H1 (cell line): ENCODE data around the gene WWC2. TPM values are rescaled to one million over a fixed set of nuclear protein-coding genes. Genes with fewer than 3 reads are reported as not detected.

Experiments used
- CTCF ChIA-PET: fragments of 300-600 bp; sonication (Branson Sonifier 250); formaldehyde crosslinking; loops from one replicate; lab custom pipeline; 2021; ENCODE audit not compliant: partially characterized antibody; lab: Charles Lee
- POLR2A ChIA-PET: fragments of 300-600 bp; sonication (Branson Sonifier 250); formaldehyde crosslinking; loops from one replicate; lab custom pipeline; 2021; ENCODE audit warnings: inconsistent platforms; ENCODE audit not compliant: partially characterized antibody; lab: Charles Lee
- DNase-seq, 2 experiments: peaks; one replicate each; pipeline versions ENCODE4 v3.0.0 to v3.0.0-alpha.2; 2010 to 2022; ENCODE audit warnings: low spot score in 2 of 2, low read depth in 1 of 2, mixed read lengths in 1 of 2
- FAIRE-seq: peaks from 2 replicates; lab custom pipeline; 2011; peaks lifted over from hg19 to GRCh38; lab: Jason Lieb, UNC
- H2AFZ ChIP-seq: 2 replicates; pipeline ENCODE4 v1.8.1; 2012; ENCODE audit warnings: low read length, inconsistent platforms
- H2AK5ac ChIP-seq: 2 replicates; pipeline ENCODE4 v1.6.1; 2013; ENCODE audit warnings: low read depth, low read length
- H2BK120ac ChIP-seq: replicated peaks from 2 replicates; pipeline ENCODE3; 2013; ENCODE audit warnings: low read depth, low read length, inconsistent platforms
- H2BK12ac ChIP-seq: 2 replicates; pipeline ENCODE4 v1.6.1; 2013; ENCODE audit warnings: low read depth, low read length
- H2BK15ac ChIP-seq: 2 replicates; pipeline ENCODE4 v1.6.1; 2013; ENCODE audit warnings: low read length
- H2BK20ac ChIP-seq: 2 replicates; pipeline ENCODE4 v1.6.1; 2013; ENCODE audit warnings: low read length
- H2BK5ac ChIP-seq: 2 replicates; pipeline ENCODE4 v1.6.1; 2013; ENCODE audit warnings: low read depth, low read length
- H3K14ac ChIP-seq: 2 replicates; pipeline ENCODE4 v1.6.1; 2013; ENCODE audit warnings: inconsistent platforms; ENCODE audit not compliant: insufficient read length
- H3K18ac ChIP-seq: 2 replicates; pipeline ENCODE4 v1.6.1; 2013; ENCODE audit warnings: low read length; ENCODE audit errors: extremely low read depth
- H3K23ac ChIP-seq: 2 replicates; pipeline ENCODE4 v1.6.1; 2013; ENCODE audit warnings: inconsistent platforms; ENCODE audit not compliant: insufficient read length
- H3K23me2 ChIP-seq: 2 replicates; pipeline ENCODE4 v1.6.1; 2013; ENCODE audit warnings: low read depth, low read length
- H3K27ac ChIP-seq: 2 replicates; pipeline ENCODE4 v1.6.1; 2011; ENCODE audit warnings: low read depth, low read length, inconsistent platforms
- H3K27me3 ChIP-seq, 4 experiments: replicated peaks in 1 of 4; 1 replicate in 1 of 4; 2 replicates in 3 of 4; pipeline versions ENCODE4 v1.6.1 to v1.8.1; 2011 to 2013; ENCODE audit warnings: low read length in 3 of 4, mild to moderate bottlenecking in 3 of 4, inconsistent platforms in 2 of 4, mixed read lengths in 2 of 4, moderate library complexity in 1 of 4; ENCODE audit not compliant: control insufficient read depth in 3 of 4, insufficient read depth in 3 of 4; ENCODE audit errors: extremely low read depth in 1 of 4
- H3K36me3 ChIP-seq, 4 experiments: 2 replicates each; pipeline versions ENCODE4 v1.6.1 to v1.8.1; 2011 to 2013; ENCODE audit warnings: mild to moderate bottlenecking in 4 of 4, low read length in 3 of 4, moderate library complexity in 2 of 4, control low read depth in 1 of 4, inconsistent platforms in 1 of 4; ENCODE audit not compliant: insufficient read depth in 4 of 4, control insufficient read depth in 2 of 4
- H3K4ac ChIP-seq: replicated peaks from 2 replicates; pipeline ENCODE3; 2013; ENCODE audit warnings: low read length, low read depth, mixed read lengths, inconsistent platforms; ENCODE audit not compliant: insufficient read length
- H3K4me1 ChIP-seq, 4 experiments: replicated peaks in 1 of 4; 1 replicate in 1 of 4; 2 replicates in 3 of 4; pipeline versions ENCODE4 v1.6.1 to v1.8.1; 2011 to 2013; ENCODE audit warnings: low read length in 3 of 4, inconsistent platforms in 2 of 4, mixed read lengths in 1 of 4; ENCODE audit not compliant: insufficient read depth in 4 of 4, control insufficient read depth in 3 of 4
- H3K4me2 ChIP-seq, 2 experiments: 2 replicates each; pipeline versions ENCODE4 v1.6.1 to v1.8.1; 2011 to 2013; ENCODE audit warnings: low read depth in 2 of 2, low read length in 2 of 2, control low read depth in 1 of 2, inconsistent platforms in 1 of 2, mild to moderate bottlenecking in 1 of 2; ENCODE audit not compliant: insufficient read depth in 1 of 2
- H3K4me3 ChIP-seq, 4 experiments: fragments of 200-600, 300-600 bp in 1 of 4; sonication (generic), shearing (Covaris generic), sonication (Bioruptor Twin) in 1 of 4; 2 replicates each; pipeline versions ENCODE4 v1.5.1 to v1.8.1; 2011 to 2016; ENCODE audit warnings: low read length in 4 of 4, low read depth in 3 of 4, control low read depth in 2 of 4, inconsistent platforms in 2 of 4, mild to moderate bottlenecking in 2 of 4, mixed read lengths in 1 of 4, moderate library complexity in 1 of 4; ENCODE audit not compliant: insufficient read depth in 2 of 4; ENCODE audit errors: extremely low read depth in 1 of 4
- H3K56ac ChIP-seq: replicated peaks from 2 replicates; pipeline ENCODE3; 2013; ENCODE audit warnings: low read depth, mild to moderate bottlenecking, mixed read lengths, low read length, inconsistent platforms; ENCODE audit not compliant: insufficient read length
- H3K79me1 ChIP-seq: 2 replicates; pipeline ENCODE4 v1.6.1; 2013; ENCODE audit warnings: low read depth, low read length, control low read depth
- H3K79me2 ChIP-seq, 2 experiments: 2 replicates each; pipeline versions ENCODE4 v1.6.1 to v1.8.1; 2012 to 2013; ENCODE audit warnings: low read length in 2 of 2, mild to moderate bottlenecking in 2 of 2, inconsistent platforms in 1 of 2; ENCODE audit not compliant: insufficient read depth in 2 of 2, control insufficient read depth in 1 of 2
- H3K9ac ChIP-seq, 4 experiments: replicated peaks in 1 of 4; 1 replicate in 1 of 4; 2 replicates in 3 of 4; pipeline versions ENCODE4 v1.6.1 to v1.8.1; 2011 to 2013; ENCODE audit warnings: low read depth in 3 of 4, low read length in 3 of 4, control low read depth in 2 of 4, mild to moderate bottlenecking in 2 of 4, moderate library complexity in 2 of 4, inconsistent platforms in 1 of 4; ENCODE audit errors: extremely low read depth in 1 of 4
- H3K9me3 ChIP-seq, 2 experiments: 2 replicates each; pipeline versions ENCODE4 v1.6.1 to v1.8.1; 2012 to 2013; ENCODE audit warnings: mild to moderate bottlenecking in 2 of 2, moderate library complexity in 2 of 2, control low read depth in 1 of 2, inconsistent platforms in 1 of 2, low read depth in 1 of 2, low read length in 1 of 2, mixed read lengths in 1 of 2; ENCODE audit not compliant: insufficient read depth in 2 of 2
- H4K20me1 ChIP-seq, 2 experiments: replicated peaks in 1 of 2; 2 replicates each; pipeline versions ENCODE3 to v1.8.1; 2011 to 2013; ENCODE audit warnings: inconsistent platforms in 2 of 2, low read length in 2 of 2, mild to moderate bottlenecking in 1 of 2; ENCODE audit not compliant: insufficient read depth in 2 of 2, control insufficient read depth in 1 of 2
- H4K5ac ChIP-seq: 2 replicates; pipeline ENCODE4 v1.6.1; 2013; ENCODE audit warnings: low read length, low read depth, mixed read lengths, inconsistent platforms; ENCODE audit not compliant: insufficient read length
- H4K8ac ChIP-seq: 2 replicates; pipeline ENCODE4 v1.8.0; 2013; ENCODE audit warnings: mild to moderate bottlenecking, moderate library complexity, low read length, inconsistent platforms; ENCODE audit not compliant: insufficient read depth; ENCODE audit errors: extremely low read depth
- H4K91ac ChIP-seq: replicated peaks from 2 replicates; pipeline ENCODE3; 2013; ENCODE audit warnings: low read length, mixed read lengths, inconsistent platforms; ENCODE audit not compliant: insufficient read length
- CBX5 ChIP-seq: fragments of 300-800, 300-1000 bp; sonication (generic); IDR thresholded peaks from 2 replicates; pipeline ENCODE4 v1.7.1; 2016; ENCODE audit warnings: antibody characterized with exemption, low read length, low read depth
- CEBPB ChIP-seq: IDR thresholded peaks from 2 replicates; pipeline ENCODE4 v1.6.1; 2012; ENCODE audit warnings: low read depth, low read length
- CTBP2 ChIP-seq: IDR thresholded peaks from 2 replicates; pipeline ENCODE4 v1.7.0; 2011; ENCODE audit warnings: borderline replicate concordance, mild to moderate bottlenecking, moderate library complexity, mixed read lengths, low read length; ENCODE audit not compliant: insufficient read depth, insufficient read length
- EP300 ChIP-seq, 2 experiments: IDR thresholded peaks; 1 replicate in 1 of 2; 2 replicates in 1 of 2; pipeline ENCODE4 v1.6.1; 2011 to 2012; ENCODE audit warnings: low read depth in 2 of 2, low read length in 2 of 2, mild to moderate bottlenecking in 2 of 2, borderline replicate concordance in 1 of 2, inconsistent platforms in 1 of 2, moderate library complexity in 1 of 2
- GTF2F1 ChIP-seq: IDR thresholded peaks from 2 replicates; pipeline ENCODE4 v1.6.1; 2012; ENCODE audit warnings: low read depth, low read length, improper control_type of control experiment, borderline replicate concordance
- SP2 ChIP-seq: IDR thresholded peaks from 2 replicates; pipeline ENCODE4 v1.6.1; 2012; ENCODE audit warnings: mild to moderate bottlenecking, low read length, inconsistent platforms
- TAF7 ChIP-seq: optimal IDR thresholded peaks from 2 replicates; pipeline ENCODE3; 2011; ENCODE audit warnings: low read depth, mild to moderate bottlenecking, inconsistent platforms, low read length, moderate library complexity, borderline replicate concordance
- YY1 ChIP-seq: IDR thresholded peaks from 2 replicates; pipeline ENCODE4 v1.6.1; 2011; ENCODE audit warnings: low read depth, mild to moderate bottlenecking, low read length
- ZNF274 ChIP-seq: IDR thresholded peaks from 2 replicates; pipeline ENCODE4 v1.7.0; 2012; ENCODE audit warnings: low read length, borderline replicate concordance; ENCODE audit errors: extremely low read depth
- WGBS, 2 experiments: shearing (Covaris generic) in 1 of 2; methylation state at CpG; one replicate each; pipeline versions ENCODE4 v1.1.6 to v1.1.7; 2013 to 2015; ENCODE audit warnings: low lambda C conversion rate in 2 of 2, mixed read lengths in 2 of 2, inconsistent platforms in 1 of 2, low coverage in 1 of 2, missing lambda C conversion rate in 1 of 2; ENCODE audit not compliant: insufficient replicate concordance in 2 of 2, insufficient coverage in 1 of 2, insufficient read length in 1 of 2; ENCODE audit errors: extremely low coverage in 1 of 2, missing lambda C conversion rate in 1 of 2; 5-methylcytosine and 5-hydroxymethylcytosine counted together
- polyA plus RNA-seq, 7 experiments: library from polyadenylated mRNA; depleted of rRNA in 3 of 7; stranded (reverse) in 5 of 7; unstranded in 2 of 7; fragments of >200 nt in 5 of 7; fragments of 200-250 nt in 2 of 7; gene quantifications; 1 replicate in 5 of 7; 2 replicates in 1 of 7; 4 replicates in 1 of 7; pipeline versions ENCODE4 v1.2.1 to v1.2.3, GENCODE V29; 2011 to 2013; ENCODE audit warnings: missing spikeins in 2 of 7, mixed read lengths in 2 of 7
- total RNA-seq: library from RNA; stranded (reverse); fragmentation: NEBNext Ultra II Directional; extraction: Animal tissue kit (Norgen Biotek cat#: 25700); gene quantifications from 2 replicates; pipeline ENCODE4 v1.2.1, GENCODE V29; 2021
- TF ChIP-seq, protein P1 (sequence below), 3 experiments: IDR thresholded peaks; 1 replicate in 2 of 3; 2 replicates in 1 of 3; pipeline versions ENCODE4 v1.5.1 to v1.6.1; 2011; ENCODE audit warnings: low read length in 3 of 3, mild to moderate bottlenecking in 3 of 3, inconsistent platforms in 2 of 3, low read depth in 1 of 3, moderate library complexity in 1 of 3; ENCODE audit not compliant: insufficient read depth in 1 of 3; ENCODE audit errors: control extremely low read depth in 1 of 3

Gene WWC2
- total and polyA plus RNA-seq, 2 of the 8 experiments (the other 6 are each of a cell fraction or from before 2014, with no cell fraction given) = 17.6 to 135 TPM

DNA sequence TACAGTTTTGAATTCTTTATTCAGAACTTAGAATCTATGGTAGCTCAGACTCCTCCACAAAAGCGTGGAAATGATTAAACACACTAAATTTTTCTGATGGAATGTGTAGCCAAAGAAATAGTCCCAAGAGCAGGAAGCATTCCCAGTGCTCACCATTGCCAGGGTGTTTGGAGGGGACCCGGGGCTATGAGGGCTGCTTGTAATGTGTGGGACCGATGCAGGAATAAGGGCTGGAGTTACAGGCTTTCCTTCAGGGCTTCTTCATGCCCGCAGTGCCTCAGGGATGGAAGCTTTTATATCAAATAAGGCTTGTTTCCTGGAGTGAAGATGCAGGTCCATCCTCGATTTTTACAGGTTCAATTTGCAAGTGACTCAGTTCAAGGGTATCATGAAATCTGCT lies 25.8 kb downstream of the WWC2 start:
- Histone ChIP-seq H2BK15ac (no peak overlapping the region), H2BK5ac (no peak overlapping the region), H4K8ac (no peak overlapping the region), H3K4me3 (no peak overlapping the region), H3K4me1 (peaks cover 0 to 6% (median 2%) of the 10 kb centered on the region in 4 experiments; a peak in 2 of 7 replicates), H3K36me3 (no peaks in the 10 kb centered on the region), H2BK20ac (no peak overlapping the region), H2AFZ (no peak overlapping the region), H3K9me3 (no peaks in the 10 kb centered on the region), H3K14ac (no peak overlapping the region), H3K9ac (no peak overlapping the region), H4K91ac (no peak overlapping the region), H3K27me3 (no peaks in the 10 kb centered on the region), H3K4ac (no peak overlapping the region), H2BK12ac (no peak overlapping the region), H2BK120ac (no peak overlapping the region), H4K20me1 (peaks cover 11 to 16% of the 10 kb centered on the region in 2 experiments), H3K56ac (no peak overlapping the region), H3K4me2 (no peak overlapping the region), H3K23me2 (no peaks in the 10 kb centered on the region), H3K27ac (no peak overlapping the region; the same call in 1 of the 2 replicates), H4K5ac (no peak overlapping the region), H3K18ac (no peak overlapping the region), H3K79me2 (peaks cover 10 to 99% of the 10 kb centered on the region in 2 experiments), H2AK5ac (no peak overlapping the region), H3K79me1 (no peaks in the 10 kb centered on the region; the same call in none of the 2 replicates), H3K23ac (no peak overlapping the region)
- CTCF ChIA-PET = interaction anchor here (0.7 to 1.3 kb wide), 3 partner anchors 16 to 52 kb away, joined by 3 to 6 read pairs (median 5); no protein-coding TSS in a partner anchor
- FAIRE-seq (peak; percentile 48), DNase-seq (no peak)
- 84% methylated on average over 5 of the region's 5 CpGs; no CpG with 5 or more reads in 1 of the 2 experiments for WGBS, 2 experiments
- POLR2A ChIA-PET = interaction anchor here (0.8 to 2.0 kb wide), 2 partner anchors 26 to 58 kb away, joined by 4 to 10 read pairs; partner anchors contain the start of gene WWC2
- no peak for TF ChIP-seq YY1
- TF ChIP-seq, protein P1, sequence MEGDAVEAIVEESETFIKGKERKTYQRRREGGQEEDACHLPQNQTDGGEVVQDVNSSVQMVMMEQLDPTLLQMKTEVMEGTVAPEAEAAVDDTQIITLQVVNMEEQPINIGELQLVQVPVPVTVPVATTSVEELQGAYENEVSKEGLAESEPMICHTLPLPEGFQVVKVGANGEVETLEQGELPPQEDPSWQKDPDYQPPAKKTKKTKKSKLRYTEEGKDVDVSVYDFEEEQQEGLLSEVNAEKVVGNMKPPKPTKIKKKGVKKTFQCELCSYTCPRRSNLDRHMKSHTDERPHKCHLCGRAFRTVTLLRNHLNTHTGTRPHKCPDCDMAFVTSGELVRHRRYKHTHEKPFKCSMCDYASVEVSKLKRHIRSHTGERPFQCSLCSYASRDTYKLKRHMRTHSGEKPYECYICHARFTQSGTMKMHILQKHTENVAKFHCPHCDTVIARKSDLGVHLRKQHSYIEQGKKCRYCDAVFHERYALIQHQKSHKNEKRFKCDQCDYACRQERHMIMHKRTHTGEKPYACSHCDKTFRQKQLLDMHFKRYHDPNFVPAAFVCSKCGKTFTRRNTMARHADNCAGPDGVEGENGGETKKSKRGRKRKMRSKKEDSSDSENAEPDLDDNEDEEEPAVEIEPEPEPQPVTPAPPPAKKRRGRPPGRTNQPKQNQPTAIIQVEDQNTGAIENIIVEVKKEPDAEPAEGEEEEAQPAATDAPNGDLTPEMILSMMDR (IDR thresholded peaks at IDR 0.05; ENCODE audit: control extremely low read depth in 1 of 3, insufficient read depth in 1 of 3, low read depth in 1 of 3, low read length in 3 of 3) = no peak
- no peak for TF ChIP-seq GTF2F1
- no peak for TF ChIP-seq CTBP2
- no peak for TF ChIP-seq TAF7
- TF ChIP-seq ZNF274 = no peak
- no peak for TF ChIP-seq CEBPB
- TF ChIP-seq CBX5 = no peak
- no peak for TF ChIP-seq EP300 (IDR thresholded peaks at IDR 0.05; ENCODE audit: borderline replicate concordance in 1 of 2, low read depth in 2 of 2, low read length in 2 of 2)
- TF ChIP-seq SP2 = no peak
